ENCODE results near the gene TRIM33. TPM values are rescaled to one million over a fixed set of nuclear protein-coding genes. Genes with fewer than 3 reads are reported as not detected.

The TRIM33 gene
- total RNA-seq, 2 donors from 2014 or later = 36.7 to 54.9 TPM

GRCh38 chr1:114479134-114479533, 31.9 kb downstream of the TRIM33 start:
- DNase-seq (ENCODE audit: low spot score) = no peak
- 96% methylated on average over 2 of the region's 2 CpGs for WGBS
- Histone ChIP-seq H3K27ac (no peak overlapping the region), H3K36me3 (no peaks in the 10 kb centered on the region), H3K27me3 (replicated peaks; ENCODE audit: insufficient read depth) (no peaks in the 10 kb centered on the region), H3K4me3 (no peak overlapping the region), H3K9me3 (no peaks in the 10 kb centered on the region), H3K4me1 (replicated peaks) (peaks cover 2% of the 10 kb centered on the region)
- TF ChIP-seq POLR2AphosphoS5 (IDR thresholded peaks at IDR 0.05) = no peak
- TF ChIP-seq POLR2A (IDR thresholded peaks at IDR 0.05) = no peak
- no peak for TF ChIP-seq CTCF (IDR thresholded peaks at IDR 0.05)
- intact Hi-C loops (cut with DNase I) = no loop called here

- H3K27me3 ChIP-seq (replicated peaks; ENCODE audit: insufficient read depth) = no peaks in the 10 kb centered on the region
- DNase-seq (ENCODE audit: low spot score) = no peak
- intact Hi-C loops (cut with DNase I) = no loop called here
- no peaks in the 10 kb centered on the region for H3K4me1 ChIP-seq (replicated peaks)
- WGBS = 98% methylated on average over 6 of the region's 6 CpGs
- no peak overlapping the region for H3K27ac ChIP-seq
- no peaks in the 10 kb centered on the region for H3K36me3 ChIP-seq
- no peak for TF ChIP-seq CTCF (IDR thresholded peaks at IDR 0.05)
- no peak for TF ChIP-seq POLR2AphosphoS5 (IDR thresholded peaks at IDR 0.05)
- TF ChIP-seq POLR2A (IDR thresholded peaks at IDR 0.05) = no peak
- no peak overlapping the region for H3K4me3 ChIP-seq
- no peaks in the 10 kb centered on the region for H3K9me3 ChIP-seq
These were observed 37.2 kb downstream of the TRIM33 start for GRCh38 chr1:114473796-114474195.

- TF ChIP-seq CTCF (IDR thresholded peaks at IDR 0.05) = no peak
- Histone ChIP-seq H3K27ac (no peak overlapping the region), H3K4me1 (replicated peaks) (no peaks in the 10 kb centered on the region), H3K4me3 (no peak overlapping the region), H3K9me3 (no peaks in the 10 kb centered on the region), H3K27me3 (replicated peaks; ENCODE audit: insufficient read depth) (no peaks in the 10 kb centered on the region), H3K36me3 (no peaks in the 10 kb centered on the region)
- WGBS = 97% methylated on average over 3 of the region's 3 CpGs
- DNase-seq (ENCODE audit: low spot score) = no peak
- intact Hi-C loops (cut with DNase I) = no loop called here
These were observed 38.6 kb downstream of the TRIM33 start for GRCh38 chr1:114472408-114472807.

GRCh38 chr1:114470681-114471080, 40.3 kb downstream of the TRIM33 start:
- Histone ChIP-seq H3K4me1 (replicated peaks) (no peaks in the 10 kb centered on the region), H3K27ac (no peak overlapping the region), H3K9me3 (no peaks in the 10 kb centered on the region), H3K27me3 (replicated peaks; ENCODE audit: insufficient read depth) (no peaks in the 10 kb centered on the region), H3K4me3 (no peak overlapping the region), H3K36me3 (no peaks in the 10 kb centered on the region)
- no peak for TF ChIP-seq CTCF (IDR thresholded peaks at IDR 0.05)
- TF ChIP-seq POLR2AphosphoS5 (IDR thresholded peaks at IDR 0.05) = no peak
- TF ChIP-seq POLR2A (IDR thresholded peaks at IDR 0.05) = no peak
- intact Hi-C loops (cut with DNase I) = no loop called here
- WGBS = 75% methylated on average over 5 of the region's 5 CpGs
- no peak for DNase-seq (ENCODE audit: low spot score)

- Histone ChIP-seq H3K4me1 (replicated peaks) (no peaks in the 10 kb centered on the region), H3K27me3 (replicated peaks; ENCODE audit: insufficient read depth) (no peaks in the 10 kb centered on the region), H3K9me3 (no peaks in the 10 kb centered on the region), H3K27ac (no peak overlapping the region), H3K36me3 (no peaks in the 10 kb centered on the region), H3K4me3 (no peak overlapping the region)
- 68% methylated on average over 6 of the region's 6 CpGs for WGBS
- TF ChIP-seq POLR2A (IDR thresholded peaks at IDR 0.05) (no peak), POLR2AphosphoS5 (IDR thresholded peaks at IDR 0.05) (no peak), CTCF (IDR thresholded peaks at IDR 0.05) (no peak)
- intact Hi-C loops (cut with DNase I) = no loop called here
- DNase-seq (ENCODE audit: low spot score) = no peak
These were observed 42.1 kb downstream of the TRIM33 start for GRCh38 chr1:114468710-114469468.

All from prostate gland (tissue), 2 donors.